Panc1 (cell line): ENCODE data around the gene SCEL.

Experiments used
- CTCF ChIP-seq: fragments of 450-650 bp; IDR thresholded peaks from 2 replicates; pipeline ENCODE4 v1.5.1; 2017; ENCODE audit warnings: mild to moderate bottlenecking
- TF ChIP-seq, protein P1 (sequence below), 2 experiments: IDR thresholded peaks; 2 replicates each; pipeline ENCODE4 v1.6.1; 2011 to 2012; ENCODE audit warnings: low read depth in 2 of 2, control low read depth in 1 of 2, low read length in 1 of 2, mild to moderate bottlenecking in 1 of 2, moderate library complexity in 1 of 2; ENCODE audit not compliant: insufficient read depth in 1 of 2

GRCh38 chr13:77565635-77566034, 30.1 kb downstream of the SCEL start:
- TF ChIP-seq CTCF = peak; percentile 26; the same call in 1 of the 2 replicates
- TF ChIP-seq, protein P1, sequence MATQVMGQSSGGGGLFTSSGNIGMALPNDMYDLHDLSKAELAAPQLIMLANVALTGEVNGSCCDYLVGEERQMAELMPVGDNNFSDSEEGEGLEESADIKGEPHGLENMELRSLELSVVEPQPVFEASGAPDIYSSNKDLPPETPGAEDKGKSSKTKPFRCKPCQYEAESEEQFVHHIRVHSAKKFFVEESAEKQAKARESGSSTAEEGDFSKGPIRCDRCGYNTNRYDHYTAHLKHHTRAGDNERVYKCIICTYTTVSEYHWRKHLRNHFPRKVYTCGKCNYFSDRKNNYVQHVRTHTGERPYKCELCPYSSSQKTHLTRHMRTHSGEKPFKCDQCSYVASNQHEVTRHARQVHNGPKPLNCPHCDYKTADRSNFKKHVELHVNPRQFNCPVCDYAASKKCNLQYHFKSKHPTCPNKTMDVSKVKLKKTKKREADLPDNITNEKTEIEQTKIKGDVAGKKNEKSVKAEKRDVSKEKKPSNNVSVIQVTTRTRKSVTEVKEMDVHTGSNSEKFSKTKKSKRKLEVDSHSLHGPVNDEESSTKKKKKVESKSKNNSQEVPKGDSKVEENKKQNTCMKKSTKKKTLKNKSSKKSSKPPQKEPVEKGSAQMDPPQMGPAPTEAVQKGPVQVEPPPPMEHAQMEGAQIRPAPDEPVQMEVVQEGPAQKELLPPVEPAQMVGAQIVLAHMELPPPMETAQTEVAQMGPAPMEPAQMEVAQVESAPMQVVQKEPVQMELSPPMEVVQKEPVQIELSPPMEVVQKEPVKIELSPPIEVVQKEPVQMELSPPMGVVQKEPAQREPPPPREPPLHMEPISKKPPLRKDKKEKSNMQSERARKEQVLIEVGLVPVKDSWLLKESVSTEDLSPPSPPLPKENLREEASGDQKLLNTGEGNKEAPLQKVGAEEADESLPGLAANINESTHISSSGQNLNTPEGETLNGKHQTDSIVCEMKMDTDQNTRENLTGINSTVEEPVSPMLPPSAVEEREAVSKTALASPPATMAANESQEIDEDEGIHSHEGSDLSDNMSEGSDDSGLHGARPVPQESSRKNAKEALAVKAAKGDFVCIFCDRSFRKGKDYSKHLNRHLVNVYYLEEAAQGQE (IDR thresholded peaks at IDR 0.05; ENCODE audit: insufficient read depth in 1 of 2, low read depth in 2 of 2, low read length in 1 of 2) = no peak
